AML-193 (cell line): ENCODE results near the gene NET1.
"Not testable (repeated sequence)": the region's sequence is repeated elsewhere in the genome, so short reads cannot be mapped to it uniquely, and the experiment has no call there.

Experiments used
- DNase-seq, 2 experiments: peaks; one replicate each; lab custom pipeline; 2025; lab: John Stamatoyannopoulos, UW

Gene NET1

DNA sequence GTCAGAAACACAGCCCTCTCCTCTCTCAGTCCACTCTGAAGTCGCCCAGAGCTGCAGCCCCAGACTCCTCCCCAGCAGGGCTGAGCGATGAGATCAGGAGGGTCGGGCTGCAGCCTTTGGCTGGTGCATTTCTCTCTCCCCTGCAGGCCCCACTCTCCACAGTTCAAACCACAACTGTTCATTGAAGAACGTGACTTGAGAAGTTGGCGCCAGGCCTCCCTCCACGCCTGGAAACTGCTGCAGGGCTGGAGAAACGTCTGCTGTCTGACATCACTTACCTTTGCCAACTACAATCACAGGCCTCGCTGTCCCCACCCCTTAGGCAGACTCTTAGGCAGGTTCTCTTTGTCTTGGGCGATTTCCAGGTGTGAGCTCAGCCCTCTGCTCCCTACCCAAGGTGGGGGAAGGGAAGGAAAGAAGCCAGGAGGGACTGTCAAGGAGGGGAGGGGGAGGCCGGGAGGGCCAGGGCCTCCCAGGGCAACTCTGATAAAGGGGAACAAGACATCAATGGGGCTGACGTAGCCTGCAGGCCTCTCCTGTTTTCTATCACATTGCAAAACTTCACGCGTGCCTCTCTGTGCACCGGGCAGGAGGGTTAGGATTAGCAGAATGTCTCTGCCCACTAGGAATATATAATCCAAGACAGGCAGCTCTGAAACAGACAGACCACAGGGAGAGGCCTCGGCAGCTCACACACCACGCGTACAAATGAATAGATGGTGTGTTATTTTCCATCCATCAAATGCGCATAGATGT lies 54.3 kb downstream of the NET1 start:
- no peak for DNase-seq

DNA sequence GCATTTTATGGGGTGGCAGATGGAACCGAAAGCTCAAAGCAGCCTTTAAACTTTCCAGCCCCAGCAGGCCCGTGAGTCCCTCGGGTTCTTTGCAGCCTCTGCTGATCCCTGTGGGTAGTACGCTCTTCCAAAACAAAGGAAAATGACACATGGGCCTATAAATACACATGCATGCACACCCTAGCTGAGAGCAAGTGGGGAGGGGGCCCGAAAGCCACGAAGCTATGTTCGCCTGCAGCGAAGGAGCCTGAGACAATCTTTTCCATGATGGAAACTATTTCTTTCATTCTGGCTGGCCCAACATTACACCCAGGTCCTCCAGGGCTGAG lies 54.8 kb downstream of the NET1 start:
- no peak for DNase-seq

DNA sequence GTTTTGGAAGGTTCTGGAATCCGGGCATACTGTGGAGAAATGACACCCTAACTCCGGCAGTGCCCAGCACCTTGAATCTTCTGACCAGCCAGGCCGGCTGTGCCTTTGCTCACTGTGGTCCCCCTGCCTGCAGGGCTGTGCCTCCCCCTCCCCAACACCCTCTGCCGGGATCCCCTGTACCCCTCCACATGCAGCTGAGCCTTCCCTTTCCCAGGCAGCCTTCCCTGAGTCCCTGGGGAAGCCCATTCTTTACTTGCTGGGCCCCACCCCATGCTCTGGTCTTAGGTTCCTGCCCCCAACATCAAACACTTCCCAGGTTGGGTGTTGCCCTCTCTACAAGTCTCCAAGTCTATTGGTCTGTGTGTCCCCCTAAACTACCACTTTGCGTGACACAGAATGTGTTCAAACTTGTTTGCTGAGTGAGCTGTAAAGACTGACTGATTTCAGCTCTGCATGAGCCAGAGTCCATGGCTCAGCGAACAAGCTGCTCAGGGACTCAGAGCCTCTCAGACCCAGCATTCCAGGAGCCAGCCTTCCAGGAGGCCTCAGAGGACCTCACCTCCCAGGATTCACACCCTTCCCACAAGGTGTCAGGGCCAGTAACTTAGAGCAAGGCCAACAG lies 55.4 kb downstream of the NET1 start:
- DNase-seq = no peak

DNA sequence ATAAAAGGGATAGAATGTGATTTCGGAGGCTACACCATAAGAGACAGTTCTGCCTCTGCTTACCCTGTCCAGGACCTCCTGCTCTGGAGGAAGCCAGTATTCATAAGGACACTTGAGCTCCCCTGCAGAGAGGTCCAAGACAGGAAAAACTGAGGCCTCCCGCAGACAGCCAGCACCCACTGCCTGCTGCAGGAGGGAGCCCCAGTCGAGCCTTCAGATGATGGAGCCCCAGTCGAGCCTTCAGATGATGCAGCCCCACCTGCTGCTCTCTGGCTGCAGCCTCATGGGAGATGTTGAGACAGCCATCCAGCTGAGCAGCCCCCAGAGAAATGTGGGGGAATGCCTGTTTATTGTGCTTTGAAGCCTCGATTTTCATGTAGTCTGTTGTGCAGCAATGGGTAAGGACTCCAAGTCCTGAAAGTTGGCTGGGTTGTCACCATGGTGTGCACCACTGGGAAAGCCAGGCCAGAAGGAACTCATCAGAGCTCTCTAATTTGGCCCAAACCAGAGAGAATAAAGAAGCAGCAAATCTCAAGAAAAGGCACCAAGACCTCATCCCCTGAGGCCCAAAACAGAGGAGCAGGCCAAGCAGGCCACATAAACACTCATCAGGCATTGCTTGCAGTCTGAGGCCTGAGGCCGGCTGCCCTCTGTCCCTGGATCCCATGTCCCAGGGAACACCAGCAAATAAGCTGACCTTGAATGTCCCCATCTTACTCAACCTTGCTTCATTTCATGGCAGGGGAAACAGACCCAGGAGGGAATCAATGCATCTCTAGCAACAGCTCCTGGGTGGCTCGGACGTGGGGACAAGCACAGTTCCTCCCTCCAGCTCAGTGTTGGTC lies 56.1 kb downstream of the NET1 start:
- no peak for DNase-seq

DNA sequence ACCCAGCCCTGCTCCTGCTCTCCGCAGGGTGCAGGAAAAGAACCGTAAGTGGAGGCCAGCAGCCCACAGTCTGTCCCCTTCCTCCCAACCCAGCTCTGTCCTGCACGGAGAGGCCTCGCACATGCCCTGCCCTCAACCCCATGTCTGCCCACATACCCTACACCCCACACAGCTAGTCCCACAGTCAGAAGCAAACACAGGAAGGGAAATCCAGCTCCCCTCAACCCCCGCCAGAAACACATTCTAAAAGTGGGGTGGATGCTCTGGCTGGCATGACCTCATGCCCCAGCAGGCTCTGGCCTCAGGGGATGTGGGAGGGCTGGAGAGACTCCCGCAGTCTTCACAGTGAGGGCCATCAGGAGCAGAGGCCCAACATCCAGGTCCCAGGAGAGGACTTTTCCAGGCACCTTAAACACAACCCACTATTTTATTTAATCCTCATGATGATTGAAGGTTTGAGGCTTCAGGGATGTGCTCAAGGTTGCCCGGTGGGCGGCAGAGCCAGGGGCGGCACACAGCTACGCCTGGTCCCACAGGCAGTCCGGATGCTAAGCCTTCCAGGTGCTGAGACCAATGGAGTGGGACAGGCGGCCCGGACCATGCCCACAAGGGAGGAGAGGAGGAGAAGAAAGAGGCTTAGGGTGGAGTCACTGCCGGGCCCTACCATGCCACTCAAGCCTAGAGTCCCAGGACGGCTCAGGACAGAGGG lies 57.1 kb downstream of the NET1 start:
- DNase-seq = no peak

DNA sequence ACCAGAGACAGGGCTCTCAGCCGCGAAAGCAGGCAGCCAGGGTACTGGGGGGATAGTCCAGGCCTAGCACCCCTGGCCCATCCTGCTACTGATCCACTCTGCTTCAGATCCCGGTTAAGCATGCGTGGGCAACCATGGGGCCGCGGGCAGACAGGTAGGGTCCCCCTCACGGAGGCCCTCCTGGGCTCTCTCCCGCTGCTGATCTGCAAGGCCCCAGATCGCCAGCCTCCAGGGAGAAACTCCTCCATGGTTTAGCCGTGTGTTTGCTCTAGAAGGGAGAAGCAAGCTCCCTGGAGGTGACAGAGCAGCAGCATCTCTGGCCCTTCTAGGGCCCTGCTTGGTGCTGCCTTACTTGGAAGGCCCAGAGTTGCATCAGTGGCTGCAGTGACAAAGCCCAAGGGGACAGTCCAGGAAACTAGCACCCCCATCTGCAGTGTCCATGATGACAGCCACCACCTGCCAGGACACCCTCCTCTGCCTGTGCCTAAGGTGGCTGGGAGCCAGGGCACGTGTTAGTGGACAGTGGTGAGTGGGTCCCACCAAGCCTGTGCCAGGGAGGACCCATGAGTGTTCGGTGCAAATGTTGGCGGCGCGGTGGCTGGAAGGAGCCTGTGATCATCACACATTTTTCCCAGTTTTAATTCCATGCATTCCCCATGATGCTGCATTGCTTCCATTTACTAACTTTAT lies 57.9 kb downstream of the NET1 start:
- DNase-seq = no peak

DNA sequence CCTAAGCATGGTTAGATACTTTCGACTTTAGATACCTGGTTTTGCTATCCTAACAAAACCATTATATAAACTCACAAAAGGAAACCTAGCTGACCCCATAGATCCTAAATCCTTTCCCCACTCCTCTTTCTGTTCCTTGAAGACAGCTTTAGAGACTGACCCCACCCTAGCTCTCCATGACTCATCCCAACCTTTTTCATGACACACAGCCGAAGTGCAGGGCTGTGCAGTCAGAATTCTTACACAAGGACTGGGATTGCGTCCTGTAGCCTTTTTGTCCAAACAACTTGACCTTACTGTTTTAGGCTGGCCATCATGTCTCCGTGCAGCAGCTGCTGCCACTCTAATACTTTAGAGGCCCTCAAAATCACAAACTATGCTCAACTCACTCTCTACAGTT lies 62.3 kb downstream of the NET1 start:
- not testable (repeated sequence) for DNase-seq

DNA sequence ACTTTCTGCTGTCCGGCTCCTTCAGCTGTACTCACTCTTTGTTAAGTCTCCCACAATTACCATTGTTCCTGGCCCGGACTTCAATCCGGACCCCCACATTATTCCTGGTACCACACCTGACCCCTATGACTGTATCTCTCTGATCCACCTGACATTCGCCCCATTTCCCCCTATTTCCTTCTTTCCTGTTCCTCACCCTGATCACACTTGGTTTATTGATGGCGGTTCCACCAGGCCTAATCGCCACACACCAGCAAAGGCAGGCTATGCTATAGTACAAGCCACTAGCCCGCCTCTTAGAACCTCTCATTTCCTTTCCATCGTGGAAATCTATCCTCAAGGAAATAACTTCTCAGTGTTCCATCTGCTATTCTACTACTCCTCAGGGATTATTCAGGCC lies 62.7 kb downstream of the NET1 start:
- not testable (repeated sequence) for DNase-seq

DNA sequence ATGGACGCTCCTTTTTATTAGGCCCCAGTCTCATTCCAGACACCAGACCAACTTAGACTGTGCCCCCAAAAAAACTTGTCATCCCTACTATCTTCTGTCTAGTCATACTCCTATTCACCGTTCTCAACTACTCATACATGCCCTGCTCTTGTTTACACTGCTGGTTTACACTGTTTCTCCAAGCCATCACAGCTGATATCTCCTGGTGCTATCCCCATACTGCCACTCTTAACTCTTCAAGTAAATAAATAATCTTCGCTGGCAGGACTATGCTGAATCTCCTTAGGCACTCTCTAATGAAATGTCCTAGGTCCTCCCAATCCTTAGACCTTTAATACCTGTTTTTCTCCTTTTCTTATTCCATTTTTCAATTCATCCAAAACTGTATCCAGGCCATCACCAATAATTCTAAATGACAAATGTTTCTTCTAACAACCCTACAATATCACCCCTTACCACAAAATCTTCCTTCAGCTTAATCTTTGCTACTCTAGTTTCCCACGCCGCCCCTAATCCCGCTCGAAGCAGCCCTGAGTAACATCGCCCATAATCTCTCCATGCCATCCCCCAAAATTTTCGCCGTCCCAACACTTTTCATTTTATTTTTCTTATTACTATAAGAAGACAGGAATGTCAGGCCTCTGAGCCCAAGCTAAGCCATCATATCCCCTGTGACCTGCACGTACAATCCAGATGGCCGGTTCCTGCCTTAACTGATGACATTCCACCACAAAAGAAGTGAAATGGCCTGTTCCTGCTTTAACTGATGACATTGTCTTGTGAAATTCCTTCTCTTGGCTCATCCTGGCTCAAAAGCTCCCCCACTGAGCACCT lies 63.8 kb downstream of the NET1 start:
- DNase-seq = not testable (repeated sequence)

DNA sequence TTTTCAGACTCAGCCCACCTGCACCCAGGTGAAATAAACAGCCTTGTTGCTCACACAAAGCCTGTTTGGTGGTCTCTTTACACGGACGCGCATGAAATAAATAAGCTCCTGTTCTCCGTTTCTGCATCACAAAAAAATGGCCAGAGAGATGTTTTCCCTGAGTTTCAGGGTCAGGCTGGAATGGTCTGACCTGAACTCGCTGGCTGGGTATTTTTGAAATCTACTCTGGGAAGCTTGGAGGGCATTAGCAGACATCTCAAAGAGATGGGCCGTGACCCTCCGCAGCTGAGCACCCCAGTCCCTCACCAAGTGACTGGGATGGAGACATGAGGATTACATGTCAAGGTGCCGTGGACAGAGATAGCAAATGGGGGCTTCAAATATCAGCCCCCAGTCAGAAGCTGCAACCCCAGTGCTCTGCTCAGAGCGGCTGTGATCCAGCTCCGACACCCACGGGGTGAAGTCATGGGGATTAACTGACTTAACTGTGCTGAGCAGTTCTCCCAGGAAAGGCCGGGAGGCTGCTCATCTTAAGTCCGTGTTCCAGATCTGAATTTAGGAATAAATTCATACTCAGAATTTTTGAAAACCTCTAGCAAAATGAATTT lies 64.7 kb downstream of the NET1 start:
- no peak for DNase-seq

DNA sequence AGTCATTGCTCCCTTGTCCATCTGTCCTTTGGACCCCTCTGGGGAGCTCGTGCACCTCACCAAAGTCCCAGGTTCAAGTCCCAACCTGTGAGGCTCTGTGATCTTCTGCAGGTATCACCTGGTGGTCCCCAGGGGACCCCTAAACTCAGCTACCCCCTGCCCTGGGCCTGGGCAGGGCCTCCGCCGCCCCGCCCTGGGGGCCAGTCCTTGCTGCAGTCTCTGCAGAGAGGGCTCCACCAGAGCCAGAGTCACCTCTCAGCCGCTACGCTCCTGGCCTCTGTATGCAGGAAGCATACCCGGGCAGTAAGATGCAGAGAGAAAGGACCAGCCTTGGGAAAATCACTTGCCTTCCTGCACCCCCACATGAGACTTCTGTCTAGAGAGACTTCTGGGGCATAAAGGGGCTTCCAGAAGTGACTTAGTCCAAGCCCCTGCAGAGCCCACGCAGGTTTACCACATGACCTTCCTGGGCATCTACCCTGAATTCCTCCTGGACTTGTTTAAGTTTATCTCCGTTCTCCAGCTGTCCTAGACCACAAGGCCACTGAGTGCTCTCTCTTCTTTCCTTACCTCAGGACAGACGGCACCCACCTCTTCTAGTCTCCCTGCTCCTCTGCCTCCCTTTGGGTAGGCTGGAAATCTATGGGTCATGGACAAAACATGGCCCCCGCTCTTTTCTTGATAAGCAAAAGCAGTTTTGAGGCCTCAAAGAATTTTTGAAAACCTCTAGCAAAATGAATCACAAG lies 65.8 kb downstream of the NET1 start:
- DNase-seq = no peak

DNA sequence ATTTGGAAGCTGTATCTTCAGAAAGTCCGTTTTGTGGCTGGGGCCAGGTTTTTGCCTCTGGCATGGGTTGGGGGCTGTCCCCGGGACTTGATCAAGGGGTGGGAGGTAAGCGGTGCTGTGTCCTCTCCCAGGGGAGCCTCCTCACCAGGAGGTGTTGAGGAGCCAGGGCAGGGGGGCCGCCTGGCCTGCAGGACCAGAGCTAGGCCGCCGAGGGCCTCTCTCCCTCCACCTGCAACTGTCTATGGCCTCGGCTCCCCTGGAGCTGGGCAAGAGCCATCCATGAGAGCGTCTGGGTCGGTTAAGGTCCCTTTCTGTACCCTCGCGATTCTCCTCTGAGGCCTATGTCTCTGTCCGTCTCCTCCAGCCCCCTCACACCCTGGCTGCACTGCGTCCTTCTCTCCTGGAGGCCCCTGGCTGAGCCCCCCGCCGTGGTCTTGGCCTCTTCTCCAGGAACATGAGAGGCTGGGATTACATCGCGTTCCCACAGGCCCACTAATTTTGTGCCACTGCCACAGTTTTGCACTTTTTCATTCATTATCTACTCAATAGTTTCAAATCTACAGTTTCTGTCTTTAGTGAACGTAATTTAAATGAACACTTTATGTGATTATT lies 66.4 kb downstream of the NET1 start:
- no peak for DNase-seq

DNA sequence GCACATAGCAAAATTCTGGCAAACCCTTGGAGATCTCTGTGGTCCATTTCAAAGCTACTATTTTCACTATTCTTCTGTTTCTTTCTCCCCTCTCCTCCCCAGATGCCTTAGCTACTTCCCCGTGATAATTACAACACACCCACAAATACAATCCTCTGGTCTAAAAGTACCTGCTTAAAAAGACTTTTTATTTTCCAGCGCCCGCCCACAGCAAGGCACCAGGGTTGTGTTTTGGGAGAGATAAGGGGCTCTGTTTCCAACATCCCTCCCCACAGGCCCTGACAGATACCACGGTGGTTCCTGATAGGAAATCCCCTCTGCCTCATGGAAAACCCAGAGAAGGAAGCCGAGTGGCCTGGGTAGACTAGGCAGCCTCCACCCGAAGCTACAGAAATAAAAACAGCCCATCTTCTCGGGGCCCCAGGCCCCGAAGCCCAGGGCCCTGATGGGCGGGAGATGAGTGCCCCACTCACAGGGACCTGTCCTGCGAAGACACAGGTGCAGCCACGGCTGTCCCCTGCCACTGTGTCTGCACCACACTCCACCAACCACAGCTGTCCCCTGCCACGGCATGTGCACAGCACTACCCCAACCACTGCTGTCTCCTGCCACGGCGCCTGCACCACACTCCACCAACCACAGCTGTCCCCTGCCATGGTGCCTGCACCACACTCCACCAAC lies 67.3 kb downstream of the NET1 start:
- DNase-seq = no peak

DNA sequence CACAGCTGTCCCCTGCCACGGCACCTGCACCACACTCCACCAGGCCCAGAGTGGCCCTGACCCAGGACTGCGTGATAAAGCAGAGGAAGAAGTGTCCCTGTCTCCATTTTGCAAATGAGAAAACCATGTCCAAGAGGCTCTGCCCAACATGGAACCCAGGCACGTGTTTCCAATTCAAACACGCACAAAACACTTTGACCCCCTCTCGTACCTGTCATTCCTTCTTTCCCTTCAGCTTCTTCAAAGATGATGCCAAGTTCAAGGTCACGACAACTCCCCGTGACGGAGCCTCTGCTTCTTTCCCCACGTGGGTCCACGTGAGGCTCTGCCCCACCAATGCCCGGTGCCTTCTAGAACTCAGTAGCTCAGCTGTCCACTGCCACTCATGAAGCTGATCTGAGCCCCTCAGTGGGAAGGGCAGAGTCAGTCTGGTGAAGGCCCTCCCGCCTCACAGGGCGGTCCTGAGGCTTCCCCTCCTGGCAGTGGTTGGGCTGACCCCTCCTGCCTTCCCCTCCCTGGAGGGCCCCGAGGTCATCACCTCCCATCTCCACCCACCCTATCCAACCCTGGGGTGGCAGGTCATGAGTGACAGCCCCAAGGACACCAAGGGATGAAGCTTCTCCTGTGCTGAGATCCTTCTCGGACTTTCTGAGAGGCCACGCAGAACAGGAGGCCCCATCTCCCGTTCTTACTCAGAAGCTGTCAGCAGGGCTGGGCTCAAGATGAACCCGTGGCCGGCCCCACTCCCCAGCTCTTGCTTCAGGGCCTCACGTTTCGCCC lies 68.0 kb downstream of the NET1 start:
- DNase-seq = no peak

DNA sequence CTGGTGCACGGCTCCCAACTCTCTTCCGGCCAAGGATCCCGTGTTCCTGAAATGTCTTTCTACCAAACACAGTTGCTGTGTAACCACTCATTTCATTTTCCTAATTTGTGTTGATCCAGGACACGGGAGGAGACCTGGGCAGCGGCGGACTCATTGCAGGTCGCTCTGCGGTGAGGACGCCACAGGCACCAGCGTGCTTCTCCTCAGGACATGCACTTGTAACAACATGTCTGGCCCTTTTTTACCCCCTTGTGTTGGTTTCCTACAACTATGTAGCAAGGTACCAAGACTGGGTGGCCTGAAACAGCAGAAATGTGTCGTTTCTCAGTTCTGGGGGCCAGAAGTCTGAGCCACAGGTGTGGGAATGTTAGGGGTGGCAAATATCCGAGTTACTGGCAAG lies 68.8 kb downstream of the NET1 start:
- DNase-seq = no peak

DNA sequence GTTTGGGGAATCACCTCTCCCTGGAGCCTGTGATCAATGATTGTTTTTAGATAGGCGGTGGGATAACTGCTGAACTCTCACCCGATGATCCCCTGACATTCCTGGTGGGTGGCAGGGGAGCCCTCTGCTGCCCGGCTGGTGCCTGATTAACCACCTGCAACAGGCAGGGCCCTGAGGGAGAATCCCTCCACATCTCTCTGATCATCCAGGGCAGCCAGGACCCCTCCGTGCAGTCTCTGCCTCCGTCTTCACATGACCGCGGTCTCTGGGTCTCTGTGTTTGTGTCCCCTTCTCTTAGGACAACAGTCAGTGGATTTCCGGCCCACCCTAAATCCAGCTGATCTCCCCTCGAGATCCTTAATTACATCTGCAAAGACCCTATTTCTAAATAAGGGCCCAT lies 69.7 kb downstream of the NET1 start:
- no peak for DNase-seq

DNA sequence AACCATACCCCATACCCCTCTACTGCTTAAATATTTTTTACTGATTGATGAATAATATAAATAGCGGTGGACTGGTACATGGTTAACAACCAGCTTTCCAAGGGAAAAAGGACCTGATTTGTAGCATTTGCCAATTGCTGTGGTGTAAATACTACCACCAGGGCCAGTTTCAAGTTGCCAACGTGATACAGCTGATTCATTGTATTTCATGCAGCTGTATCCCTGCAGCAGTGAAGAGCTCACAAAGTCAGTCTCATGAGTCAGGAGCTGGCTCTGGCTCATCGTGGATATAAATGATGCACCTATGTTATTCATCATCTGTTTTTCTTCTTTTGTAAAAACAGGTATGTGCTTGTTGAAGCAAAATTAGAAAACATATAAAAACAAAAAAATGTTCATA lies 71.8 kb downstream of the NET1 start:
- DNase-seq = no peak

DNA sequence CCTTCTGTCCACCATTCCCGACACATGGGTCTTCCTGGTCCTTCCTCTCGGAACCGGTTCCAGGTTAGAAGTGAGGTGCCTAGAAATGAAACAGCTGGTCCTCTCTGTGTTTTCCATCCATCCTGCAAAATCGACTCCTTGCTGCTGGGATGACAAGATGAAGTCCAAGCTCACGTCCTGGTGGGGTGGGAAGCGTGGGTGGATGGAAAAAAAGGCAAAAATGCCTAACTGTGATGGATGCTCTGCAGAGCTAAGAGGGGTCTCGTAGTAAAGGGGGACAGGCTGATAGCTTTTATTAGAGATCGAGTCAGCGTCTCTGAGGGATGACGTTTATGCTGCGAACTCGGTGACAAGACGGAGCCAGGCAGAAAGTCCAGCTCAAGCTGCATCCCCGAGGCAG lies 72.9 kb downstream of the NET1 start:
- DNase-seq = no peak
